Measurements from ENCODE around the gene MAN2A2.

Gene MAN2A2

DNA sequence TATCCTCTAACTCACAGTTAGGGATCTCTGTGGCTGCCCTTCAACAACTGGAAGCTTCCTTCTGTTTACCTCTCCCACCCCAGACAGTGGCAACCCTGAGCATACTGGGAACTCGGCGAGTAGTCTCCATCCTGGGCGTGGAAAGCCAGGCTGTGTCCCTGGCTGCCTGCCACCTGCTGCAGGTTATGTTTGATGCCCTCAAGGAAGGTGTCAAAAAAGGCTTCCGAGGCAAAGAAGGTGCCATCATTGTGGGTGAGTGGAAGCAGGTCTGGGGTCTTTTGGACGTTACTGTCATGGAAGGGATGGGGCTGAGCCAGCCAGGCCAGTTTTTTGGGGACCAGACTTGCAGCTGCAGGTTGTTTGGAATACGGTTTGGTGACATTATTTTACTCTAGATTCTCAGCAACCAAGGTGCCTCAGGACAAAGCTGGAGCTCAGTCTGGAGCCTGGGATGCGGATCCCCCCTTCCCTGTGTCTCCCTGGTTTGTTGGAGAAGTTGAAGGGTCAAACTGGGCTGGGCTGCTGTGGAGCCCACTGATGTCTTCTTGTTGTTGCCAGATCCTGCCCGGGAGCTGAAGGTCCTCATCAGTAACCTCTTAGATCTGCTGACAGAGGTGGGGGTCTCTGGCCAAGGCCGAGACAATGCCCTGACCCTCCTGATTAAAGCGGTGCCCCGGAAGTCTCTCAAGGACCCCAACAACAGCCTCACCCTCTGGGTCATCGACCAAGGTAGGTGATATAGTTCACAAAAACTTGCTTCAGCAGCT, 39.4 kb downstream of the MAN2A2 start:
- H3K4me1 ChIP-seq (ENCODE audit: control insufficient read depth in 1 of 2, insufficient read depth in 2 of 2, low read length in 2 of 2), result no peaks in the 10 kb centered on the region
- H3K9me3 ChIP-seq (ENCODE audit: control insufficient read depth in 1 of 2, low read length in 2 of 2), result no peaks in the 10 kb centered on the region
- H3K27me3 ChIP-seq (ENCODE audit: control insufficient read depth in 1 of 2, insufficient read depth in 2 of 2, low read length in 2 of 2), result no peaks in the 10 kb centered on the region
- no peak overlapping the region for H3K9ac ChIP-seq (ENCODE audit: low read depth in 1 of 2, low read length in 2 of 2)
- H3K4me3 ChIP-seq (ENCODE audit: low read depth in 1 of 2, low read length in 2 of 2), result no peak overlapping the region
- peaks cover 50 to 74% of the 10 kb centered on the region in 2 donors for H3K36me3 ChIP-seq (ENCODE audit: control insufficient read depth in 1 of 2, insufficient read depth in 2 of 2, low read length in 2 of 2)
- no peak overlapping the region for H3K27ac ChIP-seq (ENCODE audit: low read depth, low read length)

DNA sequence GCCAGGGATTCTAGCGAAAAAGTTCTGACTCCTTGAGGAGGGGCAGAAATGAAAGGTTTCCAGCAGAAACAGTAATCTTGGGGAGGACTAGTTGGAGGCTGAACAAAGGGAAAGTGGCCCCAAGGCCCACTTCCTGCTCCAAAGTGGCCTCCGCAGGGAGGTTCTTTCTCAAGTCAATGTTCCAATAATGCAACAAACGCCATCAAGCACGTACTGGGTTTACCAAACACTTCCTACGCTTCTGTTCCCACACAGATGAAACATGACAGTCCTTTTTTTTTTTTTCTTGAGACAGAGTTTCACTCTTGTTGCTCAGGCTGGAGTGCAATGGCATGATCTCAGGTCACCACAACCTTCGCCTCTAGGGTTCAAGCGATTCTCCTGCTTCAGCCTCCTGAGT, 42.0 kb downstream of the MAN2A2 start:
- H3K36me3 ChIP-seq (ENCODE audit: control insufficient read depth in 1 of 2, insufficient read depth in 2 of 2, low read length in 2 of 2), result peaks cover 42 to 84% of the 10 kb centered on the region in 2 donors
- H3K4me1 ChIP-seq (ENCODE audit: control insufficient read depth in 1 of 2, insufficient read depth in 2 of 2, low read length in 2 of 2), result no peaks in the 10 kb centered on the region
- H3K9ac ChIP-seq (ENCODE audit: low read depth in 1 of 2, low read length in 2 of 2), result no peak overlapping the region
- no peaks in the 10 kb centered on the region for H3K27me3 ChIP-seq (ENCODE audit: control insufficient read depth in 1 of 2, insufficient read depth in 2 of 2, low read length in 2 of 2)
- no peak overlapping the region for H3K27ac ChIP-seq (ENCODE audit: low read depth, low read length)
- H3K4me3 ChIP-seq (ENCODE audit: low read depth in 1 of 2, low read length in 2 of 2), result no peak overlapping the region
- H3K9me3 ChIP-seq (ENCODE audit: control insufficient read depth in 1 of 2, low read length in 2 of 2), result no peaks in the 10 kb centered on the region

DNA sequence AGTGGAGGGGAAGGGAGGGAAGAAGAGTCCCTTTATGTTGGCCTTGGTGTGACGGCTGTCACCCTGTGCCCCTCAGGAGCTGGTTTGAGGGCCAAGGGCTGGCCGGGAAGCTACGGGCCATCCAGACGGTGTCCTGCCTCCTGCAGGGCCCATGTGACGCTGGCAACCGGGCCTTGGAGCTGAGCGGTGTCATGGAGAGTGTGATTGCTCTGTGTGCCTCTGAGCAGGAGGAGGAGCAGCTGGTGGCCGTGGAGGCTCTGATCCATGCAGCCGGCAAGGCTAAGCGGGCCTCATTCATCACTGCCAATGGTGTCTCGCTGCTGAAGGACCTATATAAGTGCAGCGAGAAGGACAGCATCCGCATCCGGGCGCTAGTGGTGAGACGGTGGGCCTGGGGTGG, 43.4 kb downstream of the MAN2A2 start:
- H3K27me3 ChIP-seq (ENCODE audit: control insufficient read depth in 1 of 2, insufficient read depth in 2 of 2, low read length in 2 of 2), result no peaks in the 10 kb centered on the region
- no peak overlapping the region for H3K9ac ChIP-seq (ENCODE audit: low read depth in 1 of 2, low read length in 2 of 2)
- no peaks in the 10 kb centered on the region for H3K9me3 ChIP-seq (ENCODE audit: control insufficient read depth in 1 of 2, low read length in 2 of 2)
- no peaks in the 10 kb centered on the region for H3K4me1 ChIP-seq (ENCODE audit: control insufficient read depth in 1 of 2, insufficient read depth in 2 of 2, low read length in 2 of 2)
- H3K27ac ChIP-seq (ENCODE audit: low read depth, low read length), result no peak overlapping the region
- H3K36me3 ChIP-seq (ENCODE audit: control insufficient read depth in 1 of 2, insufficient read depth in 2 of 2, low read length in 2 of 2), result peaks cover 37 to 84% of the 10 kb centered on the region in 2 donors
- no peak overlapping the region for H3K4me3 ChIP-seq (ENCODE audit: low read depth in 1 of 2, low read length in 2 of 2)

DNA sequence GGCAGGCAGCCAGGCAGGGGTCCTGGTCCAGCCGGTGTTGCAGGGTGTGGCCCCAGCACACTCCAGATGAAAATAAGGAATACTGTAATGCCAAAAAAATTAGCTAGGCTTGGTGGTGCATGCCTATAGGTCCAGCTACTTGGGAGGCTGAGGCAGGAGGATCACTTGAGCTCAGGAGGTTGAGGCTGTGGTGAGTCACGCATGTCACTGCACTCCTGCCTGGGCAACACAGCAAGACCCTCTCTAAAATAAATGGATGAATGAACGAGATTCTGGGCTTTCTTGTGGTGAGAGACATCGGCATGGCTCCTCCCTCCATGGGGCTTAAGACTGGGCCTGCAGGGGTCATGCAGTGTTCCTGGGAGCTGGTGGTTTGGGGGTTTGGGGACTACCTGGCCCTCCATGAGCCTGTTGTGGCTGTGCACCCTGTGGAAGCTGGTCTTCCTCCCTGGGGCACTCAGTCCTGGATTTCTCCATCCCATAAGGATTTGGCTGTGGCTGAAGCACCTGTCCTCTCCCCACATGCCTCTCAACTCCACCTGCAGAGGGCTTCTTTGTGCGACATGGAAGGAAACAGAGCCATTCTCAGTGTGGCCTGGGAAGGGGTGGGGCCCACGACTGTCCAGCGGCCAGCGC, 44.0 kb downstream of the MAN2A2 start:
- Histone ChIP-seq H3K36me3 (ENCODE audit: control insufficient read depth in 1 of 2, insufficient read depth in 2 of 2, low read length in 2 of 2) (peaks cover 34 to 88% of the 10 kb centered on the region in 2 donors), H3K9ac (ENCODE audit: low read depth in 1 of 2, low read length in 2 of 2) (no peak overlapping the region), H3K27ac (ENCODE audit: low read depth, low read length) (no peak overlapping the region), H3K4me3 (ENCODE audit: low read depth in 1 of 2, low read length in 2 of 2) (no peak overlapping the region), H3K27me3 (ENCODE audit: control insufficient read depth in 1 of 2, insufficient read depth in 2 of 2, low read length in 2 of 2) (no peaks in the 10 kb centered on the region), H3K9me3 (ENCODE audit: control insufficient read depth in 1 of 2, low read length in 2 of 2) (no peaks in the 10 kb centered on the region), H3K4me1 (ENCODE audit: control insufficient read depth in 1 of 2, insufficient read depth in 2 of 2, low read length in 2 of 2) (no peaks in the 10 kb centered on the region)

DNA sequence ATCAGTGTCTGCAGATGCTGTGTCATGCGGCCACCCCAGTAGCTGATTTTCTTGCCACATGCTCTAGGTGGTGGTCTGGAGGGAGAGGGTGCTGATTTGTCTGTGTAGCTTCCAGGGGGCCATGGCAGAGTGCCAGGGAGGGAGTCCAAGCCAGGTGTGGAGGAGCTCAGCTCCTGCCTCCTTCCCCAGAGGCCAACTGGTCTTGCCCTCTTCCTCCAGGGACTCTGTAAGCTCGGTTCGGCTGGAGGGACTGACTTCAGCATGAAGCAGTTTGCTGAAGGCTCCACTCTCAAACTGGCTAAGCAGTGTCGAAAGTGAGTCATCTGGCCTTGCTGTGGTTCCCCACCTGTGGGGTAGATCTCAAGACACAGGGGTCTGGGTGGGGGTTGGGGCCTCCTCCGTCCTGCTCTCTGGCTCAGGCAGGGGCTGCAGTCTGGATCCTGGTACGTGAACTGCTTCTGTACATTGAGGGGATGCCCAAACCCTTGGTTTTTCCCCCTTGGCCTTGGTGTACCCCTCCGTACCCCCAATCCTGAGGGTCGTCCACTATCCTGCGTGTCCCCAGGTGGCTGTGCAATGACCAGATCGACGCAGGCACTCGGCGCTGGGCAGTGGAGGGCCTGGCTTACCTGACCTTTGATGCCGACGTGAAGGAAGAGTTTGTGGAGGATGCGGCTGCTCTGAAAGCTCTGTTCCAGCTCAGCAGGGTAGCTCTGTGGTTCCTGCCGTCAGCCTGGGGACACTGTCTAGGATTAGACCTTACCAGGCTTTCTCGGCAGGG, 44.7 kb downstream of the MAN2A2 start:
- H3K27ac ChIP-seq (ENCODE audit: low read depth, low read length), result no peak overlapping the region
- H3K4me3 ChIP-seq (ENCODE audit: low read depth in 1 of 2, low read length in 2 of 2), result no peak overlapping the region
- no peak overlapping the region for H3K9ac ChIP-seq (ENCODE audit: low read depth in 1 of 2, low read length in 2 of 2)
- H3K9me3 ChIP-seq (ENCODE audit: control insufficient read depth in 1 of 2, low read length in 2 of 2), result no peaks in the 10 kb centered on the region
- H3K4me1 ChIP-seq (ENCODE audit: control insufficient read depth in 1 of 2, insufficient read depth in 2 of 2, low read length in 2 of 2), result no peaks in the 10 kb centered on the region
- H3K27me3 ChIP-seq (ENCODE audit: control insufficient read depth in 1 of 2, insufficient read depth in 2 of 2, low read length in 2 of 2), result no peaks in the 10 kb centered on the region
- peaks cover 27 to 87% of the 10 kb centered on the region in 2 donors for H3K36me3 ChIP-seq (ENCODE audit: control insufficient read depth in 1 of 2, insufficient read depth in 2 of 2, low read length in 2 of 2)

DNA sequence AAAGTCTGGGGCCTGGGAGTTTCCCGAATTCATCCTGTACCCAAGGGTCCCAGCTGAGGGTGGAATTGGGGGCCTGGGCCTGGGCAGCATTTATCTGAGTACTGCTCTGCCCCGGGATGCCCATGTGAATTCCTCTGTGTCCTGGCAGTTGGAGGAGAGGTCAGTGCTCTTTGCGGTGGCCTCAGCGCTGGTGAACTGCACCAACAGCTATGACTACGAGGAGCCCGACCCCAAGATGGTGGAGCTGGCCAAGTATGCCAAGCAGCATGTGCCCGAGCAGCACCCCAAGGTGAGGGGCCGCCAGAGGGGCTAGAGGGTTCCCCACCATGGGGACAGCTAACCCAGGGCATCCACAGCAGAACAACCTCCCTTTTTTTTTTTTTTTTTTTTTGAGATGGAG, 45.4 kb downstream of the MAN2A2 start:
- Histone ChIP-seq H3K9ac (ENCODE audit: low read depth in 1 of 2, low read length in 2 of 2) (no peak overlapping the region), H3K4me1 (ENCODE audit: control insufficient read depth in 1 of 2, insufficient read depth in 2 of 2, low read length in 2 of 2) (no peaks in the 10 kb centered on the region), H3K4me3 (ENCODE audit: low read depth in 1 of 2, low read length in 2 of 2) (no peak overlapping the region), H3K36me3 (ENCODE audit: control insufficient read depth in 1 of 2, insufficient read depth in 2 of 2, low read length in 2 of 2) (peaks cover 28 to 87% of the 10 kb centered on the region in 2 donors), H3K27ac (ENCODE audit: low read depth, low read length) (no peak overlapping the region), H3K9me3 (ENCODE audit: control insufficient read depth in 1 of 2, low read length in 2 of 2) (no peaks in the 10 kb centered on the region), H3K27me3 (ENCODE audit: control insufficient read depth in 1 of 2, insufficient read depth in 2 of 2, low read length in 2 of 2) (no peaks in the 10 kb centered on the region)

- H3K27ac ChIP-seq (ENCODE audit: low read depth, low read length), result no peak overlapping the region
- no peaks in the 10 kb centered on the region for H3K27me3 ChIP-seq (ENCODE audit: control insufficient read depth in 1 of 2, insufficient read depth in 2 of 2, low read length in 2 of 2)
- peaks cover 22 to 77% of the 10 kb centered on the region in 2 donors for H3K36me3 ChIP-seq (ENCODE audit: control insufficient read depth in 1 of 2, insufficient read depth in 2 of 2, low read length in 2 of 2)
- no peak overlapping the region for H3K9ac ChIP-seq (ENCODE audit: low read depth in 1 of 2, low read length in 2 of 2)
- H3K4me3 ChIP-seq (ENCODE audit: low read depth in 1 of 2, low read length in 2 of 2), result no peak overlapping the region
- no peaks in the 10 kb centered on the region for H3K4me1 ChIP-seq (ENCODE audit: control insufficient read depth in 1 of 2, insufficient read depth in 2 of 2, low read length in 2 of 2)
- no peaks in the 10 kb centered on the region for H3K9me3 ChIP-seq (ENCODE audit: control insufficient read depth in 1 of 2, low read length in 2 of 2)
Measured at GRCh38 chr15:90949979-90950675, 47.0 kb downstream of the MAN2A2 start.

GRCh38 chr15:90950676-90951075, 47.6 kb downstream of the MAN2A2 start:
- Histone ChIP-seq H3K27ac (ENCODE audit: low read depth, low read length) (no peak overlapping the region), H3K27me3 (ENCODE audit: control insufficient read depth in 1 of 2, insufficient read depth in 2 of 2, low read length in 2 of 2) (no peaks in the 10 kb centered on the region), H3K9ac (ENCODE audit: low read depth in 1 of 2, low read length in 2 of 2) (no peak overlapping the region), H3K4me1 (ENCODE audit: control insufficient read depth in 1 of 2, insufficient read depth in 2 of 2, low read length in 2 of 2) (peaks cover 5% of the 10 kb centered on the region in 2 donors), H3K36me3 (ENCODE audit: control insufficient read depth in 1 of 2, insufficient read depth in 2 of 2, low read length in 2 of 2) (peaks cover 21 to 76% of the 10 kb centered on the region in 2 donors), H3K4me3 (ENCODE audit: low read depth in 1 of 2, low read length in 2 of 2) (no peak overlapping the region), H3K9me3 (ENCODE audit: control insufficient read depth in 1 of 2, low read length in 2 of 2) (no peaks in the 10 kb centered on the region)

- Histone ChIP-seq H3K27me3 (ENCODE audit: control insufficient read depth in 1 of 2, insufficient read depth in 2 of 2, low read length in 2 of 2) (no peaks in the 10 kb centered on the region), H3K9me3 (ENCODE audit: control insufficient read depth in 1 of 2, low read length in 2 of 2) (no peaks in the 10 kb centered on the region), H3K4me1 (ENCODE audit: control insufficient read depth in 1 of 2, insufficient read depth in 2 of 2, low read length in 2 of 2) (peaks cover 20 to 22% of the 10 kb centered on the region in 2 donors), H3K36me3 (ENCODE audit: control insufficient read depth in 1 of 2, insufficient read depth in 2 of 2, low read length in 2 of 2) (peaks cover 12 to 56% of the 10 kb centered on the region in 2 donors), H3K27ac (ENCODE audit: low read depth, low read length) (no peak overlapping the region), H3K4me3 (ENCODE audit: low read depth in 1 of 2, low read length in 2 of 2) (no peak overlapping the region), H3K9ac (ENCODE audit: low read depth in 1 of 2, low read length in 2 of 2) (no peak overlapping the region)
Measured at GRCh38 chr15:90952901-90953677, 50.0 kb downstream of the MAN2A2 start.

Data from duodenal mucosa (tissue), 2 donors.